Stomach smooth muscle (tissue), 2 donors: ENCODE measurements around the gene CDH4.
"Not testable (repeated sequence)": the region's sequence is repeated elsewhere in the genome, so short reads cannot be mapped to it uniquely, and the experiment has no call there.

Experiments used
- H3K27ac ChIP-seq: one replicate; pipeline ENCODE4 v1.7.0; 2013; ENCODE audit warnings: mild to moderate bottlenecking, low read length, inconsistent platforms
- H3K27me3 ChIP-seq, 2 donors: one replicate each; pipeline ENCODE4 v1.7.0; 2013; ENCODE audit warnings: low read length in 2 of 2; ENCODE audit not compliant: insufficient read depth in 2 of 2, control insufficient read depth in 1 of 2
- H3K36me3 ChIP-seq, 2 donors: one replicate each; pipeline ENCODE4 v1.7.0; 2013; ENCODE audit warnings: low read length in 2 of 2; ENCODE audit not compliant: control insufficient read depth in 2 of 2, insufficient read depth in 2 of 2
- H3K4me1 ChIP-seq: one replicate; pipeline ENCODE4 v1.7.0; 2013; ENCODE audit warnings: low read length; ENCODE audit not compliant: control insufficient read depth, insufficient read depth
- H3K4me3 ChIP-seq, 2 donors: one replicate each; pipeline ENCODE4 v1.7.0; 2013; ENCODE audit warnings: low read length in 2 of 2
- H3K9ac ChIP-seq, 2 donors: one replicate each; pipeline ENCODE4 v1.7.0; 2013; ENCODE audit warnings: low read length in 2 of 2, mild to moderate bottlenecking in 1 of 2
- H3K9me3 ChIP-seq, 2 donors: one replicate each; pipeline ENCODE4 v1.7.0; 2013; ENCODE audit warnings: low read length in 2 of 2; ENCODE audit not compliant: control insufficient read depth in 2 of 2
- donor health status: healthy.
- donor health status: Pancreatic carcinoma.

The CDH4 gene

GRCh38 chr20:61942526-61942925, 690.5 kb downstream of the CDH4 start:
- no peaks in the 10 kb centered on the region for H3K36me3 ChIP-seq
- no peaks in the 10 kb centered on the region for H3K9me3 ChIP-seq
- H3K4me3 ChIP-seq = no peak overlapping the region
- H3K4me1 ChIP-seq = no peaks in the 10 kb centered on the region
- H3K27me3 ChIP-seq = peaks cover 0 to 3% of the 10 kb centered on the region in 2 donors
- no peak overlapping the region for H3K27ac ChIP-seq
- no peak overlapping the region for H3K9ac ChIP-seq

- H3K27me3 ChIP-seq = not testable (repeated sequence)
These were observed 692.9 kb downstream of the CDH4 start for GRCh38 chr20:61944967-61945366.

GRCh38 chr20:61945495-61945894, 693.4 kb downstream of the CDH4 start:
- H3K36me3 ChIP-seq, H3K27me3 ChIP-seq, H3K9me3 ChIP-seq: not testable (repeated sequence)

More at GRCh38 chr20:61944967-61945366, 692.9 kb downstream of the CDH4 start:
- not testable (repeated sequence) for H3K4me1 ChIP-seq, H3K36me3 ChIP-seq, H3K27ac ChIP-seq, H3K4me3 ChIP-seq, H3K9me3 ChIP-seq, H3K9ac ChIP-seq

GRCh38 chr20:61948056-61948455, 696.0 kb downstream of the CDH4 start:
- not testable (repeated sequence) for H3K4me1 ChIP-seq, H3K27ac ChIP-seq, H3K9ac ChIP-seq, H3K36me3 ChIP-seq, H3K4me3 ChIP-seq, H3K9me3 ChIP-seq
- H3K27me3 ChIP-seq = peaks cover 8 to 12% of the 10 kb centered on the region in 2 donors

More at GRCh38 chr20:61945495-61945894, 693.4 kb downstream of the CDH4 start:
- not testable (repeated sequence) for H3K4me1 ChIP-seq, H3K4me3 ChIP-seq, H3K27ac ChIP-seq, H3K9ac ChIP-seq

GRCh38 chr20:61948586-61949362, 696.7 kb downstream of the CDH4 start:
- Histone ChIP-seq H3K27ac (no peak overlapping the region), H3K4me3 (no peak overlapping the region), H3K9me3 (no peaks in the 10 kb centered on the region), H3K4me1 (no peaks in the 10 kb centered on the region), H3K9ac (no peak overlapping the region), H3K36me3 (no peaks in the 10 kb centered on the region), H3K27me3 (peaks cover 11 to 13% of the 10 kb centered on the region in 2 donors)

- Histone ChIP-seq H3K27ac (no peak overlapping the region), H3K9me3 (no peaks in the 10 kb centered on the region), H3K27me3 (peaks cover 11 to 13% of the 10 kb centered on the region in 2 donors), H3K9ac (no peak overlapping the region), H3K4me3 (no peak overlapping the region), H3K4me1 (no peaks in the 10 kb centered on the region), H3K36me3 (no peaks in the 10 kb centered on the region)
These were observed 697.3 kb downstream of the CDH4 start for GRCh38 chr20:61949363-61949713.

GRCh38 chr20:61949714-61950640, 697.9 kb downstream of the CDH4 start:
- Histone ChIP-seq H3K27ac (no peak overlapping the region), H3K9me3 (no peaks in the 10 kb centered on the region), H3K27me3 (peaks cover 11 to 13% of the 10 kb centered on the region in 2 donors), H3K4me1 (no peaks in the 10 kb centered on the region), H3K4me3 (no peak overlapping the region), H3K9ac (no peak overlapping the region), H3K36me3 (no peaks in the 10 kb centered on the region)

- Histone ChIP-seq H3K27ac (no peak overlapping the region), H3K4me1 (no peaks in the 10 kb centered on the region), H3K36me3 (no peaks in the 10 kb centered on the region), H3K9ac (no peak overlapping the region), H3K27me3 (peaks cover 11 to 13% of the 10 kb centered on the region in 2 donors), H3K9me3 (no peaks in the 10 kb centered on the region), H3K4me3 (no peak overlapping the region)
These were observed 698.6 kb downstream of the CDH4 start for GRCh38 chr20:61950641-61951071.

- Histone ChIP-seq H3K27ac (no peak overlapping the region), H3K9me3 (no peaks in the 10 kb centered on the region), H3K9ac (no peak overlapping the region), H3K36me3 (no peaks in the 10 kb centered on the region), H3K4me1 (no peaks in the 10 kb centered on the region), H3K4me3 (no peak overlapping the region), H3K27me3 (peaks cover 11 to 13% of the 10 kb centered on the region in 2 donors)
These were observed 699.9 kb downstream of the CDH4 start for GRCh38 chr20:61951695-61952533.
